HepG2 (cell line): ENCODE data around the gene MRPL58. TPM values are rescaled to one million over a fixed set of nuclear protein-coding genes. Genes with fewer than 3 reads are reported as not detected.

Experiments
- CREB3 ChIP-seq: sonication (generic); formaldehyde crosslinking; IDR thresholded peaks from 2 replicates; pipeline ENCODE4 v1.5.0; 2020; ENCODE audit warnings: missing genetic modification reagents
- ETV6 ChIP-seq: sonication (generic); formaldehyde crosslinking; conservative IDR thresholded peaks from 2 replicates; pipeline ENCODE4 v1.4.0; 2020; ENCODE audit warnings: missing genetic modification reagents
- JUND ChIP-seq: sonication (generic); formaldehyde crosslinking; IDR thresholded peaks from 2 replicates; pipeline ENCODE4 v1.8.0; 2022; ENCODE audit warnings: mild to moderate bottlenecking, missing genetic modification reagents
- MLLT10 ChIP-seq: sonication (generic); formaldehyde crosslinking; IDR thresholded peaks from 2 replicates; pipeline ENCODE4 v1.4.0; 2020; ENCODE audit warnings: missing genetic modification reagents
- MYPOP ChIP-seq: sonication (generic); formaldehyde crosslinking; IDR thresholded peaks from 2 replicates; pipeline ENCODE4 v1.8.1; 2023; ENCODE audit warnings: mild to moderate bottlenecking, moderate library complexity, missing genetic modification reagents
- NR2C2 ChIP-seq: sonication (generic); formaldehyde crosslinking; IDR thresholded peaks from 2 replicates; pipeline ENCODE4 v1.4.0; 2020; ENCODE audit warnings: missing genetic modification reagents, mild to moderate bottlenecking, moderate library complexity, borderline replicate concordance
- SAP130 ChIP-seq: IDR thresholded peaks from 2 replicates; pipeline ENCODE4 v1.6.1; 2016; ENCODE audit warnings: low read depth
- SMARCC2 ChIP-seq: fragments of 450-650 bp; IDR thresholded peaks from 2 replicates; pipeline ENCODE4 v1.6.1; 2017; ENCODE audit warnings: antibody characterized with exemption, mild to moderate bottlenecking
- ZBTB25 ChIP-seq: IDR thresholded peaks from 2 replicates; pipeline ENCODE4 v1.6.1; 2018; ENCODE audit warnings: missing genetic modification reagents
- ZFP37 ChIP-seq: sonication (generic); formaldehyde crosslinking; IDR thresholded peaks from 2 replicates; pipeline ENCODE4 v1.4.0; 2020; ENCODE audit warnings: missing genetic modification reagents, borderline replicate concordance
- ZKSCAN8 ChIP-seq: IDR thresholded peaks from 2 replicates; pipeline ENCODE4 v1.6.1; 2016; ENCODE audit warnings: borderline replicate concordance, missing genetic modification reagents, missing compliant biosample characterization
- ZNF280D ChIP-seq: sonication (generic); formaldehyde crosslinking; IDR thresholded peaks from 2 replicates; pipeline ENCODE4 v1.5.1; 2020; ENCODE audit warnings: mild to moderate bottlenecking, missing genetic modification reagents
- ZNF597 ChIP-seq: sonication (generic); formaldehyde crosslinking; IDR thresholded peaks from 2 replicates; pipeline ENCODE4 v1.5.0; 2020; ENCODE audit warnings: missing genetic modification reagents
- ZNF639 ChIP-seq: conservative IDR thresholded peaks from 2 replicates; pipeline ENCODE4 v1.6.1; 2018; ENCODE audit warnings: missing genetic modification reagents
- polyA plus RNA-seq, 8 experiments: library from polyadenylated mRNA; depleted of rRNA in 3 of 8; stranded (reverse) in 7 of 8; unstranded in 1 of 8; fragments of >200 nt; fragmentation: Illumina TruSeq in 4 of 8; extraction: Trizol in 4 of 8; gene quantifications; 2 replicates each; pipeline versions ENCODE4 v1.2.1 to v1.2.3, GENCODE V29; 2011 to 2016; ENCODE audit warnings: low read depth in 4 of 8, missing spikeins in 1 of 8, mixed read lengths in 1 of 8; ENCODE audit not compliant: insufficient read depth in 1 of 8
- total RNA-seq, 5 experiments: library from RNA; depleted of rRNA; stranded (reverse); fragments of >200 nt; fragmentation: Illumina TruSeq; extraction: Trizol; gene quantifications; 2 replicates each; pipeline ENCODE4 v1.2.3, GENCODE V29; 2016; ENCODE audit warnings: low read depth in 1 of 5

The MRPL58 gene
- total and polyA plus RNA-seq, 2 of the 13 experiments (the other 11 are each of a cell fraction or from before 2014, with no cell fraction given): 44.9 to 68.9 TPM

- TF ChIP-seq ZBTB25 (CRISPR knock-in tag) (peak; percentile 48; the same call in 1 of the 2 replicates), ZFP37 (CRISPR knock-in tag) (no peak), ZNF597 (CRISPR knock-in tag) (no peak), ZKSCAN8 (no peak), MYPOP (peak; percentile 94), NR2C2 (CRISPR knock-in tag) (peak; percentile 82), ETV6 (CRISPR knock-in tag) (peak; percentile 57; the same call in 1 of the 2 replicates), JUND (CRISPR knock-in tag) (0 out of 2 replicates have a peak, but pooled peaks have one; percentile 60), ZNF639 (CRISPR knock-in tag) (no peak), SMARCC2 (no peak), ZNF280D (CRISPR knock-in tag) (peak; percentile 93), SAP130 (peak; percentile 88), CREB3 (CRISPR knock-in tag) (no peak), MLLT10 (CRISPR knock-in tag) (no peak)
Observed at GRCh38 chr17:74981979-74982662, 30.3 kb upstream of the MRPL58 start (continued).
